Measurements from ENCODE around the gene SPO11. TPM values are rescaled to one million over a fixed set of nuclear protein-coding genes. Genes with fewer than 3 reads are reported as not detected.

Gene SPO11
- total and polyA plus RNA-seq, 9 of the 15 experiments (the other 6 are each of a cell fraction or from before 2014, with no cell fraction given), result not detected

GRCh38 chr20:57319584-57319983 is 10.0 kb upstream of the SPO11 start:
- no peak overlapping the region for H3K4me3 ChIP-seq
- no peak overlapping the region for H2AFZ ChIP-seq (ENCODE audit: low read depth, low read length)
- no peaks in the 10 kb centered on the region for H3K4me1 ChIP-seq (replicated peaks in 1 of 2; ENCODE audit: control insufficient read depth in 2 of 2, insufficient read depth in 2 of 2, low read length in 2 of 2)
- no peaks in the 10 kb centered on the region for H3K9me1 ChIP-seq (ENCODE audit: control insufficient read depth, insufficient read depth, low read length)
- H3K9me3 ChIP-seq (replicated peaks; ENCODE audit: control insufficient read depth, insufficient read depth, low read depth, low read length), result no peaks in the 10 kb centered on the region
- no peak for FAIRE-seq
- peaks cover 40 to 49% of the 10 kb centered on the region in 2 experiments; a peak in 4 of 5 replicates for H3K27me3 ChIP-seq (ENCODE audit: control insufficient read depth in 2 of 2, insufficient read depth in 2 of 2, low read length in 2 of 2)
- ChIA-PET CTCF (ENCODE audit: low intra/inter-chr PET ratio) (no interaction called here), POLR2A (no interaction called here)
- no peak overlapping the region for H3K27ac ChIP-seq (ENCODE audit: extremely low read depth, low read depth, low read length)
- H3K36me3 ChIP-seq (ENCODE audit: control insufficient read depth, insufficient read depth, low read length), result no peaks in the 10 kb centered on the region
- BruUV-seq (replicated peaks), result no TSS peak
- H3K4me2 ChIP-seq (ENCODE audit: insufficient read depth, low read length), result no peak overlapping the region
- intact Hi-C loops (cut with micrococcal nuclease) (no loop called here), in situ Hi-C loops (cut with MboI) (no loop called here)
- 0% methylated on average over 4 of the region's 4 CpGs for WGBS (ENCODE audit: insufficient coverage, low coverage, missing lambda C conversion rate)
- no peak for ATAC-seq
- H3K9ac ChIP-seq (ENCODE audit: insufficient read depth in 1 of 2, low read depth in 2 of 2, low read length in 2 of 2), result no peak overlapping the region
- TF ChIP-seq ADNP (tag; IDR thresholded peaks at IDR 0.05), result 0 out of 2 replicates have a peak, but pooled peaks have one; percentile 24
- no peak for TF ChIP-seq SIX5 (IDR thresholded peaks at IDR 0.05; ENCODE audit: borderline replicate concordance in 1 of 2, insufficient read depth in 1 of 2, low read depth in 1 of 2, low read length in 2 of 2)
- TF ChIP-seq BCOR (IDR thresholded peaks at IDR 0.05), result 0 out of 2 replicates have a peak, but pooled peaks have one; percentile 9
- H4K20me1 ChIP-seq (replicated peaks; ENCODE audit: control insufficient read depth, insufficient read depth, low read length), result no peaks in the 10 kb centered on the region; the same call in 1 of the 2 replicates
- no peaks in the 10 kb centered on the region for H3K79me2 ChIP-seq (ENCODE audit: control insufficient read depth, insufficient read depth, low read length)
- DNase-seq (ENCODE audit: extremely low read depth in 1 of 4, low spot score in 3 of 4), result no peak

GRCh38 chr20:57320358-57320757 is 9.2 kb upstream of the SPO11 start:
- DNase-seq (ENCODE audit: extremely low read depth in 1 of 4, low spot score in 3 of 4), result no peak
- Histone ChIP-seq H3K9me3 (replicated peaks; ENCODE audit: control insufficient read depth, insufficient read depth, low read depth, low read length) (no peaks in the 10 kb centered on the region), H3K79me2 (ENCODE audit: control insufficient read depth, insufficient read depth, low read length) (no peaks in the 10 kb centered on the region), H3K27ac (ENCODE audit: extremely low read depth, low read depth, low read length) (no peak overlapping the region), H3K36me3 (ENCODE audit: control insufficient read depth, insufficient read depth, low read length) (no peaks in the 10 kb centered on the region), H3K4me3 (no peak overlapping the region), H3K9ac (ENCODE audit: insufficient read depth in 1 of 2, low read depth in 2 of 2, low read length in 2 of 2) (no peak overlapping the region), H3K9me1 (ENCODE audit: control insufficient read depth, insufficient read depth, low read length) (no peaks in the 10 kb centered on the region), H3K4me1 (replicated peaks in 1 of 2; ENCODE audit: control insufficient read depth in 2 of 2, insufficient read depth in 2 of 2, low read length in 2 of 2) (no peaks in the 10 kb centered on the region), H2AFZ (ENCODE audit: low read depth, low read length) (no peak overlapping the region), H3K27me3 (ENCODE audit: control insufficient read depth in 2 of 2, insufficient read depth in 2 of 2, low read length in 2 of 2) (peaks cover 40 to 44% of the 10 kb centered on the region in 2 experiments; a peak in 4 of 5 replicates), H3K4me2 (ENCODE audit: insufficient read depth, low read length) (no peak overlapping the region), H4K20me1 (replicated peaks; ENCODE audit: control insufficient read depth, insufficient read depth, low read length) (peaks cover 3% of the 10 kb centered on the region; the same call in 1 of the 2 replicates)
- POLR2A ChIA-PET, result no interaction called here
- ATAC-seq, result no peak; the same call in 2 of the 3 replicates
- CTCF ChIA-PET (ENCODE audit: low intra/inter-chr PET ratio), result no interaction called here
- in situ Hi-C loops (cut with MboI), result no loop called here
- WGBS (ENCODE audit: insufficient coverage, low coverage, missing lambda C conversion rate), result 0% methylated on average over 3 of the region's 3 CpGs
- intact Hi-C loops (cut with micrococcal nuclease), result no loop called here
- no TSS peak for BruUV-seq (replicated peaks)
- FAIRE-seq, result no peak
- TF ChIP-seq ZNF347 (CRISPR knock-in tag; IDR thresholded peaks at IDR 0.05; ENCODE audit: low read depth) (no peak), RFX7 (CRISPR knock-in tag; IDR thresholded peaks at IDR 0.05) (no peak), ZNF518B (CRISPR knock-in tag; IDR thresholded peaks at IDR 0.05) (no peak), ZNF263 (CRISPR knock-in tag; IDR thresholded peaks at IDR 0.05; ENCODE audit: borderline replicate concordance) (no peak), BMI1 (IDR thresholded peaks at IDR 0.05; ENCODE audit: low read length) (no peak), CEBPB (tag; IDR thresholded peaks at IDR 0.05) (peak; percentile 40; the same call in 1 of the 2 replicates), ZNF23 (CRISPR knock-in tag; IDR thresholded peaks at IDR 0.05) (no peak)
- TF ChIP-seq, protein P1, sequence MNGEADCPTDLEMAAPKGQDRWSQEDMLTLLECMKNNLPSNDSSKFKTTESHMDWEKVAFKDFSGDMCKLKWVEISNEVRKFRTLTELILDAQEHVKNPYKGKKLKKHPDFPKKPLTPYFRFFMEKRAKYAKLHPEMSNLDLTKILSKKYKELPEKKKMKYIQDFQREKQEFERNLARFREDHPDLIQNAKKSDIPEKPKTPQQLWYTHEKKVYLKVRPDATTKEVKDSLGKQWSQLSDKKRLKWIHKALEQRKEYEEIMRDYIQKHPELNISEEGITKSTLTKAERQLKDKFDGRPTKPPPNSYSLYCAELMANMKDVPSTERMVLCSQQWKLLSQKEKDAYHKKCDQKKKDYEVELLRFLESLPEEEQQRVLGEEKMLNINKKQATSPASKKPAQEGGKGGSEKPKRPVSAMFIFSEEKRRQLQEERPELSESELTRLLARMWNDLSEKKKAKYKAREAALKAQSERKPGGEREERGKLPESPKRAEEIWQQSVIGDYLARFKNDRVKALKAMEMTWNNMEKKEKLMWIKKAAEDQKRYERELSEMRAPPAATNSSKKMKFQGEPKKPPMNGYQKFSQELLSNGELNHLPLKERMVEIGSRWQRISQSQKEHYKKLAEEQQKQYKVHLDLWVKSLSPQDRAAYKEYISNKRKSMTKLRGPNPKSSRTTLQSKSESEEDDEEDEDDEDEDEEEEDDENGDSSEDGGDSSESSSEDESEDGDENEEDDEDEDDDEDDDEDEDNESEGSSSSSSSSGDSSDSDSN (IDR thresholded peaks at IDR 0.05; ENCODE audit: borderline replicate concordance in 1 of 2, low read depth in 2 of 2, low read length in 2 of 2), result no peak
